Stimulated activated CD4-positive, alpha-beta T cell treated with anti-CD3 and anti-CD28 coated beads, Interleukin-2, amount 100 ng/mL, for 4 hours (primary cell): ENCODE measurements around the gene MASTL.
"Not testable (repeated sequence)": the region's sequence is repeated elsewhere in the genome, so short reads cannot be mapped to it uniquely, and the experiment has no call there.

Experiments
- DNase-seq: peaks from one replicate; pipeline ENCODE4 v3.0.0-alpha.2; 2020; ENCODE audit warnings: low read depth

Gene MASTL

GRCh38 chr10:27155066-27155754 lies at the start of gene MASTL:
MASTL (plus strand) TSS chr10:27155352; CDS start chr10:27155427, 75 bp downstream.
- peak; percentile 91 for DNase-seq

GRCh38 chr10:27108165-27108564 lies 47.0 kb upstream of the MASTL start:
- no peak for DNase-seq

- DNase-seq: no peak
These were observed 20.8 kb upstream of the MASTL start for GRCh38 chr10:27134371-27134770.

- DNase-seq: no peak
These were observed 16.9 kb upstream of the MASTL start for GRCh38 chr10:27138277-27138676.

GRCh38 chr10:27143686-27144085 lies 11.5 kb upstream of the MASTL start:
- no peak for DNase-seq

GRCh38 chr10:27145937-27146336 lies 9.2 kb upstream of the MASTL start:
- no peak for DNase-seq

- DNase-seq: no peak
These were observed 7.5 kb upstream of the MASTL start for GRCh38 chr10:27147701-27148100.

GRCh38 chr10:27150261-27150660 lies 4.9 kb upstream of the MASTL start:
- no peak for DNase-seq

- no peak for DNase-seq
These were observed 2.5 kb upstream of the MASTL start for GRCh38 chr10:27152687-27153086.

- DNase-seq: no peak
These were observed 1.8 kb upstream of the MASTL start for GRCh38 chr10:27153329-27153728.

- no peak for DNase-seq
These were observed 1.3 kb upstream of the MASTL start for GRCh38 chr10:27153845-27154193.

GRCh38 chr10:27156566-27156965 lies 1.4 kb downstream of the MASTL start:
- DNase-seq: not testable (repeated sequence)

GRCh38 chr10:27157150-27157549 lies 2.0 kb downstream of the MASTL start:
- DNase-seq: no peak

GRCh38 chr10:27158421-27158820 lies 3.3 kb downstream of the MASTL start:
- DNase-seq: no peak

- no peak for DNase-seq
These were observed 14.7 kb downstream of the MASTL start for GRCh38 chr10:27169849-27170248.

GRCh38 chr10:27188259-27188658 lies 33.1 kb downstream of the MASTL start:
- DNase-seq: no peak

- no peak for DNase-seq
These were observed 33.7 kb downstream of the MASTL start for GRCh38 chr10:27188897-27189296.

GRCh38 chr10:27190508-27190907 lies 35.4 kb downstream of the MASTL start:
- DNase-seq: no peak

GRCh38 chr10:27192284-27192683 lies 37.1 kb downstream of the MASTL start:
- no peak for DNase-seq

GRCh38 chr10:27197980-27198620 lies 42.9 kb downstream of the MASTL start:
- DNase-seq: no peak

GRCh38 chr10:27203806-27204205 lies 48.7 kb downstream of the MASTL start:
- DNase-seq: no peak

GRCh38 chr10:27207350-27207749 lies 52.2 kb downstream of the MASTL start:
- DNase-seq: no peak

GRCh38 chr10:27223964-27224363 lies 68.8 kb downstream of the MASTL start:
- DNase-seq: peak; percentile 33

- no peak for DNase-seq
These were observed 69.9 kb downstream of the MASTL start for GRCh38 chr10:27225011-27225590.
